Activated CD8-positive, alpha-beta memory T cell treated with anti-CD3 and anti-CD28 coated beads, Interleukin-2, amount 50 U/mL, for 4 hours (primary cell): ENCODE measurements around the gene PALD1.

Experiments used
- DNase-seq: peaks from one replicate; pipeline ENCODE4 v3.0.0-alpha.2; 2020

PALD1 gene

DNA sequence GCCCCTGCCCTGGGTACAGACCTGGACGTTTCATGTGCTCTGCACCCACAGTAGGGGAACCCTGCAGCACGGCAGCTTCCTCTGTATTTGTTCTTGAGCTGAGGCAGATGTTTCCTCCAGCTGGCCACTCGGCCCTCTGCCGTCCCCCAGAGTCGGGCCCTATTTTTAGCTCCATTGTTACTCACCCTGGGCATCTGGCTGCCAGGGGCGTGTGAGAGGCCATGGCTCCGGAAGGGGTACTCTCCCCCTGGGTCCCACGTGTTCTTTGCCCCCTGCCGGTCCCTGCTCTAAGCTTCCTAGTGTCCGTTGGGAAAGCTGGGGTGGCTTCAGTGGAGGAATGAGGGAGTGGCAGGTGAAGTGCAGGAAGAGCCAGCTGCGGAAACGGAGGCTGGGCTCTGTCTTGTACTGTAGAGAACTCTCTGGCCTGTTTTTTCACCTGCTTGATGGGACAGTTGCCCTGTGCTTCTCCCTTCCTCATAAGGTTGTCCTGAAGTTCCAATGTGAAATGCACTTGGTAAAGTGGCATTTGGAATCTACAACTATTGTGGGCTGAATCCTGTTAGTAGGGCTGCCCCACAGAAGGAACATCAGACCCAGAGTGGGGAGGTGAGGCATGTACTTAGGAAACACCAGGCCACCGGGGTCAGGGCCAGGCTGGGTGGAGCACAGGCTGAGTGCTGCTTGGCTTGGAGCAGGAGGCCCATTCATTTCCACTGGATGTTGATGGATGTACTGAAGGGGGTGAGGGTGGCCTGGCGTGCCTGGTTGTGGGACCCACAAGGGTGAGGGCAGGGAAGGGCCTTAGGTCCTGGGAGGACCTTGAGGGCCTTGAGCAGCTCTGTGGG lies 30.6 kb downstream of the PALD1 start:
- no peak for DNase-seq

DNA sequence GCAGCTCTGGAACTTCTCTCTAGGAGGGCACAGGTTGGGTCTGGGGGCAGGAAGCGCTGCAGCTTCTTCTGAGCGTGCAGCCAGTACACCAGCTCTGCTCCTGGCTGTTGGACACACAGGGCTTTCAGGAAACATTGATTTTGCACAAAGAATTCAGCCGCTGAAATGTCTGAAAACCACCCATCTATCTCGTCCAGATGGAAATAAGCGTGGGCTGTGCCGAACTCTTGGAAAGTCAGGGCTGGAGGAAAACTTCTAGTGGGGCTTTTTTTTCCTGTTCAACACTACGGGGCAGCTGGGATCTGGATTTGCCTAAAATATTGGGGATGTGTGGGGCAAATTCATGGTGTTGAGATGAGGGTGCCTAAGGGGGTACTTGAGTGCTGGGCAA lies 31.2 kb downstream of the PALD1 start:
- no peak for DNase-seq

DNA sequence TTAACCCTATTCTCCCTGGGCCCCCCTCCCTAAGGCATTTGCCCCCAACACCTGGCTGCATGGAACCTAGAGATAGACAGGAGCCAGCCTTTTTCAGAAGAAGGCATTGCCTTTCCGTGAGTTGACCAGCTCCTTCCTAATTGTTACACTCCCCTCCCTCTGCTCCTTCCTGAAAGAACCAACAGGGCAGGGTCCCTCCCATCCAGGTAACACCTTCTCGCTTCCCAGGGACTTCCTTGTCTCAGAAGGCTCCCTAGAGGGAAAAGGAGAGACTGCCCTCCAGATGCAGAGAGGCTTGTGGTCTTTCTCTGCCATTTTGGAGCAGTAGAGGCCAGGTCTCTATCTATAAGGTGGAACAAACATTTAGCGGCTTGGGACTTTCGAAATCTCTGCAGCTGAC lies 31.9 kb downstream of the PALD1 start:
- DNase-seq = no peak

DNA sequence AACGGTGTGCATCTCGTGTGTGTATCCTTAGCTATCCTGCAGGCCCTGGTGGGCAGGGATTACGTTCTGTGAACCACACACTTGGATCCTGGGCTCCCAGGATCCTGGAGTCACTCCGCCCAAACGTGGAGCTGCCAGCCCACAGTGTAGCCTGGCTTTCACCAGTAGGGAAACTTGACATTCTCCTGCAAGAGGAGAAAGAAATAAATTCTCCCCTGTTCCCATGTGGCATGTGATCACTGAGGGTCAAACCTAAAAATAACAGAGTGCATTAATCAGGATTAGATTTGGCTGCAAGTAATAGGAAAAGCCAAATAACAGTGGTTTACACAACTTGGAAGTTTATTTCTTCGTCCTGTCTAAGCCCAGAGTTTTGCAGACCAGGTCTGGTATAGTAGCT lies 32.3 kb downstream of the PALD1 start:
- DNase-seq = no peak

- no peak for DNase-seq
Observed at GRCh38 chr10:70512149-70512639, 33.6 kb downstream of the PALD1 start.

- DNase-seq = no peak
Observed at GRCh38 chr10:70513848-70514309, 35.3 kb downstream of the PALD1 start.

DNA sequence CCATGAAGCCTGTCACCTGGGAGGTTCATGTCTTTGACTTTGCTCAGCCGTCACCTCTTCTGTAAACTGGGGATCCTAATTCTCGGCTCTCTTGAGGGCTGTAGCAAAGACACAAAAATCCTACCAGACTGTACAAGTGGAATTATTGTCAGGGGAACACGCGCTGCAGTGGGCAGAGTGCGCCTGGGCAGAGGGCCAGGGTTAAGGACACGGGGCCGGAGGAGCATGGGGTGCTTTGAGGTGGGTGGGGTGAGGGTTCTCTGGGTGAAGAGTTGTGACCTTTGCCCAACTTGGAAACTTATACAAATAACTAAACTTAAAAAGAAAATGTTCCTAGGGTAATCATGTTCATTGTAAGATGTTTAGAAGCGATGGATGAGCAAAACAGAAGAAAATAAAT lies 36.0 kb downstream of the PALD1 start:
- DNase-seq = no peak

- DNase-seq = no peak
Observed at GRCh38 chr10:70515035-70515667, 36.6 kb downstream of the PALD1 start.

DNA sequence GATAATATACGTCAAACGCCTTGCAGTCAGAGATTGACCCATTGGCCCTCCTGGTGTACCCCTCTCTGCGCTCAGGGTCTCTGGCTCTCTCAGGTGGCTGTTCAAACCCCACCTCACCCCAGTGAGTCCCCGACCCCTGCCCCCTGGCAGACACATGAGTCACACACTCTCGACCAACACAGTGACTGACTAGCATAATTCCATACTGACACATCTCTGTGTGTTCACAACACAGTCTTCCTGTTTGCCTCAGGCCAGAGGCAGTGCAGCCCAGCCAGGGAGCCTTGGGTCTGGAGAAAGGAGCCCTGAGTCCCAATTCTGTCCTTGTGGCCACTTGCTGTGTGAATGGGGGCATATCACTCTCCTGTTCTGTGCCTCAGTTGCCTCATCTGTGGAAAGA lies 40.1 kb downstream of the PALD1 start:
- DNase-seq = no peak

- DNase-seq = no peak
Observed at GRCh38 chr10:70523057-70523456, 44.5 kb downstream of the PALD1 start.

- DNase-seq = no peak
Observed at GRCh38 chr10:70523549-70523948, 45.0 kb downstream of the PALD1 start.

- no peak for DNase-seq
Observed at GRCh38 chr10:70528314-70528713, 49.7 kb downstream of the PALD1 start.

DNA sequence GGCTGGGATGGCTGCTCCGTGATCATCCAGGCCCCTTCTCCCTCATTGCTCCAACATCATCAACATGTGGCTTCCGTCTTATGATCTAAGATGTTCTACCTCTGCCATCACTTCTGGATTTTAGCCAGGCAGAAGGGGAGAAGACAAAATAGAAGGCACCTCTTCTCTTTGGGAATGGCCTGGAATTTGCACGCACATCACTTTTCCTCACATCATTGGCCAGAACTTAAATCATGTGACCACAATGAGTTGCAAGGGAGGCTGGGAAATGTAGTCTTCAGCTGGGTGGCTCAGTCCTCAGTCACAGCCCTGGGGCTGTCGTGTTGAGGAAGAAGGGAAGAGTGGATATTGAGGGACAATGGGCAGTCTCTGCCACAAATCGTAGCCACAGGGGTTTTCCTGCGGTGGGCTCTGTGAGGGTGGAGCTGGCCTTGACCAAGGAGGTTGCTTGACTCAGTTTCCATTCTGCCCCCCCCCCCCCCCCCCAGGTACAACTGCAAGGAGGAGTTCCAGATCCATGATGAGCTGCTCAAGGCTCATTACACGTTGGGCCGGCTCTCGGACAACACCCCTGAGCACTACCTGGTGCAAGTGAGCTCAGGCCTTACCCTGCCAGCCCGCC lies 50.3 kb downstream of the PALD1 start:
- no peak for DNase-seq

DNA sequence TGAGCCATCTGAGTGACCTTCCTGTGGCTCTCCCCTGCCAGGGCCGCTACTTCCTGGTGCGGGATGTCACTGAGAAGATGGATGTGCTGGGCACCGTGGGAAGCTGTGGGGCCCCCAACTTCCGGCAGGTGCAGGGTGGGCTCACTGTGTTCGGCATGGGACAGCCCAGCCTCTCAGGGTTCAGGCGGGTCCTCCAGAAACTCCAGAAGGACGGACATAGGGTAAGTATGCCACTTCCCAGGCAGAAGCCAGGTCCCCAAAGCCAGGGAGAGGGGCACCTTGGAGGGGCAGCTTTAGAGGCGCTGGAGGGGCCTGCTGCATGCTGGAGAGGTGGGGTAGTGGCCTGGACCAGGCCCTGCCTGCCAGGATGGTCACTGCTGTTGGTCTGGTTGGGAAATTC lies 51.3 kb downstream of the PALD1 start:
- DNase-seq = no peak

GRCh38 chr10:70530315-70530714 lies 51.7 kb downstream of the PALD1 start:
- DNase-seq = no peak

GRCh38 chr10:70532554-70533188 lies 54.1 kb downstream of the PALD1 start:
- DNase-seq = no peak

DNA sequence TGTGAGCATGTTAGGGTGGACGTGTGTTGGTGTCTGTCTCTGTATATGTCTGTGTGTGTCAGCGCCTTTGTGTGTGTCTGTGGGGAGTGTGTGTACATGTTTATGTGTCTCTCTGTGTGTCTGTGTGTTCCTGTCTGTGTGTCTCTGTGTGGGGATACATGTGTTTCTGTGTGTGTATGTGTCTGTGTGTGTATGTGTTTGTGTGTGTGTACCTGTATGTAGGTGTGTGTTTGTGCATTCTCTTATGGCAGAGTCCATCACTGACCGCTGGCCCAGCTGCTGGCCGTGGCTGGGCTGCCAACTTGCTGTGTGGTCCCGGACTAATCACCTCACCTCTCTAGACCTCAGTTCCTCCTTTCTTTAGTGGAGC lies 54.6 kb downstream of the PALD1 start:
- no peak for DNase-seq

- no peak for DNase-seq
Observed at GRCh38 chr10:70534281-70534680, 55.7 kb downstream of the PALD1 start.

DNA sequence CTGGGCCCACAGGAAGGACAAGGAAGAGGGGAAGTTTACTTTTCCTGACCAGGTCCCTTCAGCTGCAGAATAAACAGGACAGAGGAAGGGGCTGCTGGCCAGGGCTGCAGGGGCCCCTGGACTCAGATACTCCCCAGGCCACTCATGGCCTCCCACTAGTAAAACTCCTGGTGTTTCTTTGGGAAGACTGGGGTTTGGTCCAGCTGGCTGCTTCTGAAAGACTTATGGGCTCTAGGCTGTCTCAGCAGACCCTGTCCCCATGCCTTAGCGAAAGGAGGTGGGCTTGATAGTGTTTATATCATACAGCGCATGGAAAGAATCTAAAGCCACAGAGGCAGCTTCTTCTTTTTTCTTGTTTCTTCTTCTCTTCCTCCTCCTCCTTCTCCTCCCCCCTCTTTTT lies 56.4 kb downstream of the PALD1 start:
- DNase-seq = no peak

DNA sequence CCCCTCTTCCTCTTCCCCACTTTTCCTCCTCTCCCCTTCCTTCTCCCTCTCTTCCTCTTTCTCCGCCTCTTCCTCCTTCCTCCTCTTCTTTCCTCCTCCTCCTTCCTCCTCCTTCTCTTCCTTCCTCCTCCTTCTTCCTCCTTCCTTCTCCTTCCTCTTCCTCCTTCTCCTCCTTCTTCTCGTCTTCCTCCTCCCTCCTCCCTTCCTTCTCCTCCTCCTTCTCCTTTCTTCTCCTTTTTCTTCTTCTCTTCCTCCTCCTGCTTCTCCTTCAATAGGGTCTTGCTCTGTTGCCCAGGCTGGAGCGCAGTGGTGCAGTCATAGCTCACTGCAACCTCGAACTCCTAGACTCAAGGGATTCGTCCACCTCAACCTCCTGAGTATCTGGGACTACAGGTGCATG lies 56.9 kb downstream of the PALD1 start:
- no peak for DNase-seq

DNA sequence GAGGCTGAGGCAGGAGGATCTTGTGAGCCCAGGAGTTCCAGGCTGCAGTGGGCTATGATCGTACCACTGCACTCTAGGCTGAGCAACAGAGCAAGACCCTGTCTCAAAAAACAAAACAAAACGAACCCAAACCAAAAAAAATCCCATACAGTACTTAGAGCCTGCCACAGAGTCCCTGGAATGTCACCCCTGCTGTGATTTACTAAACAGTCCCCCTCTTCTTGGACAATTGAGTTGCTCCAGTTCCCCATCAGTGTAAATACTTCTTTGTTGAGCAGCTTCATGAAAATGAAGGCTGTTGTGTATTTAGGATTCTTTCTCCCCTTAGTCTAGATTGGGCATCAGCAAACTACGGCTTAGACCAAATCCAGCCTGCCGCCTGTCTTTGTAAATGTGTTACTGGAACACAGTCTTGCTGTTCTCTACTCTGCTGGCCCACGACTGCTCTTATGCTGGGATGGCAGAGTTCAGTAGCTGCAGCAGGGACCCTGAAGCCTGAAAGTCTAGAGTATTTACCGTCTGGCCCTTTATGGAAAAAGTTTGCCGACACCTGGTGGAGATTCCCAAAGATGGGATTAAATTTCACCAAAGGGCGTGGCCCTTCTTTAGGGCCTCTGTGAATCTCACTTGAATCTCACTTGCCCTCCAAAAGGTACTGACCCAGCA lies 57.8 kb downstream of the PALD1 start:
- DNase-seq = no peak

GRCh38 chr10:70537398-70538194 lies 59.0 kb downstream of the PALD1 start:
- DNase-seq = no peak
